OCI-LY1 (cell line): ENCODE measurements around the gene RANBP9.

Experiments used
- H2AFZ ChIP-seq: fragments of 200-600 bp; sonication (generic), shearing (Covaris generic); 2 replicates; pipeline ENCODE4 v1.6.0; 2014; ENCODE audit warnings: antibody characterized with exemption, mild to moderate bottlenecking, low read length
- H3F3A ChIP-seq: fragments of 200-600 bp; sonication (generic), shearing (Covaris generic); 2 replicates; pipeline ENCODE4 v1.6.0; 2014; ENCODE audit warnings: mild to moderate bottlenecking, antibody characterized with exemption, low read length, moderate library complexity; ENCODE audit not compliant: insufficient read depth
- H3K27ac ChIP-seq: fragments of 200-600 bp; sonication (generic); 2 replicates; pipeline ENCODE4 v1.5.1; 2014; ENCODE audit warnings: low read length, mixed run types, mild to moderate bottlenecking, low read depth; ENCODE audit not compliant: poor library complexity, severe bottlenecking
- H3K27me3 ChIP-seq: fragments of 200-600 bp; sonication (generic); 2 replicates; pipeline ENCODE4 v1.6.0; 2014; ENCODE audit warnings: antibody characterized with exemption, mild to moderate bottlenecking, low read length, moderate library complexity; ENCODE audit not compliant: insufficient read depth
- H3K36me3 ChIP-seq: fragments of 200-600 bp; sonication (generic); 2 replicates; pipeline ENCODE4 v1.6.1; 2014; ENCODE audit warnings: mild to moderate bottlenecking, antibody characterized with exemption, low read length, moderate library complexity, mixed read lengths; ENCODE audit not compliant: insufficient read depth
- H3K4me1 ChIP-seq: fragments of 200-600 bp; sonication (generic); 2 replicates; pipeline ENCODE4 v1.5.1; 2014; ENCODE audit warnings: mild to moderate bottlenecking, low read length, moderate library complexity; ENCODE audit not compliant: insufficient read depth, severe bottlenecking
- H3K4me2 ChIP-seq: fragments of 200-600 bp; sonication (generic), shearing (Covaris generic); 2 replicates; pipeline ENCODE4 v1.6.1; 2014; ENCODE audit warnings: low read length
- H3K4me3 ChIP-seq: fragments of 200-600 bp; sonication (generic); 2 replicates; pipeline ENCODE4 v1.5.1; 2014; ENCODE audit warnings: low read length, low read depth, mild to moderate bottlenecking, mixed read lengths; ENCODE audit not compliant: poor library complexity, severe bottlenecking
- H3K79me2 ChIP-seq: fragments of 200-600 bp; shearing (Covaris generic); 2 replicates; pipeline ENCODE4 v1.6.1; 2016; ENCODE audit warnings: mixed run types, low read length, mixed read lengths; ENCODE audit not compliant: insufficient read depth
- H3K9ac ChIP-seq: fragments of 200-600 bp; sonication (generic), shearing (Covaris generic); 2 replicates; pipeline ENCODE4 v1.6.1; 2014; ENCODE audit warnings: mild to moderate bottlenecking, low read length, mixed read lengths
- H3K9me2 ChIP-seq: fragments of 200-600 bp; sonication (generic), shearing (Covaris generic); 2 replicates; pipeline ENCODE4 v1.6.1; 2014; ENCODE audit warnings: low read depth, mild to moderate bottlenecking, low read length, mixed read lengths
- H3K9me3 ChIP-seq: fragments of 200-600 bp; shearing (Covaris generic); 2 replicates; pipeline ENCODE4 v1.6.1; 2014; ENCODE audit warnings: low read length, mixed read lengths
- H4K20me1 ChIP-seq: fragments of 200-600 bp; sonication (generic), shearing (Covaris generic); 2 replicates; pipeline ENCODE4 v1.6.0; 2016; ENCODE audit warnings: mild to moderate bottlenecking, low read length; ENCODE audit not compliant: insufficient read depth
- EZH2 ChIP-seq: fragments of 200-600 bp; sonication (generic), shearing (Covaris generic); IDR thresholded peaks from 2 replicates; pipeline ENCODE4 v1.8.0; 2017; ENCODE audit warnings: borderline replicate concordance, mixed run types, mild to moderate bottlenecking, antibody characterized with exemption, low read length, moderate library complexity, mixed read lengths
- TF ChIP-seq, protein P1 (sequence below): fragments of 200-600 bp; sonication (generic), shearing (Covaris generic); IDR thresholded peaks from 2 replicates; pipeline ENCODE4 v1.5.1; 2017; ENCODE audit warnings: mild to moderate bottlenecking, antibody characterized with exemption, low read length, moderate library complexity, mixed read lengths

Gene RANBP9

GRCh38 chr6:13702809-13703302, 8.8 kb downstream of the RANBP9 start:
- peaks cover 3% of the 10 kb centered on the region; the same call in 1 of the 2 replicates for H3K36me3 ChIP-seq
- H3K4me2 ChIP-seq, result peak overlapping the region; percentile 21; the same call in 1 of the 2 replicates

DNA sequence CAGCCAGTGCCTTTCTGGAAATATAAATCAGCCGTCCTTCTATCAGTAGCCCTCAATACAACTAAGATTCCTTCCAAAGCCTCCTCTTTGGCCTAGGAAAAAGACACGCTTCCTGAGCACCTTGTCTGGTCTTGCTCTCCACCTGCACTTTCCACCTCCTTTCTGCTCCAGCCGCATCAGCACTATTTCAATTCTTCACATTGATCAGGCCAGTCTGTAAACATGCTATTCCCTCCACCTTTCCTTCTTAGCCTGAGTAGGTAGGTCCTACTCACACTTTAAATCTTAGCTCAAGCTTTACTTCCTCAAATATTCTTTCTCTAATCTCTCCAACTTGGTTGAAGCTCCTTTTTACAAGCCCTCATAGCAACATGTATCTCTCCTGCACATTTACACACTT, 11.4 kb downstream of the RANBP9 start:
- Histone ChIP-seq H4K20me1 (no peaks in the 10 kb centered on the region), H3K79me2 (peaks cover 89% of the 10 kb centered on the region), H3K9ac (no peak overlapping the region), H3K4me2 (no peak overlapping the region), H3K9me2 (no peaks in the 10 kb centered on the region), H3K4me3 (no peak overlapping the region), H3K4me1 (peaks cover 43% of the 10 kb centered on the region), H3K36me3 (peaks cover 14% of the 10 kb centered on the region; the same call in 1 of the 2 replicates), H3K9me3 (no peaks in the 10 kb centered on the region), H2AFZ (no peak overlapping the region), H3K27me3 (no peaks in the 10 kb centered on the region), H3F3A (no peaks in the 10 kb centered on the region), H3K27ac (peak overlapping the region; percentile 22)
- no peak for TF ChIP-seq EZH2
- TF ChIP-seq, protein P1, sequence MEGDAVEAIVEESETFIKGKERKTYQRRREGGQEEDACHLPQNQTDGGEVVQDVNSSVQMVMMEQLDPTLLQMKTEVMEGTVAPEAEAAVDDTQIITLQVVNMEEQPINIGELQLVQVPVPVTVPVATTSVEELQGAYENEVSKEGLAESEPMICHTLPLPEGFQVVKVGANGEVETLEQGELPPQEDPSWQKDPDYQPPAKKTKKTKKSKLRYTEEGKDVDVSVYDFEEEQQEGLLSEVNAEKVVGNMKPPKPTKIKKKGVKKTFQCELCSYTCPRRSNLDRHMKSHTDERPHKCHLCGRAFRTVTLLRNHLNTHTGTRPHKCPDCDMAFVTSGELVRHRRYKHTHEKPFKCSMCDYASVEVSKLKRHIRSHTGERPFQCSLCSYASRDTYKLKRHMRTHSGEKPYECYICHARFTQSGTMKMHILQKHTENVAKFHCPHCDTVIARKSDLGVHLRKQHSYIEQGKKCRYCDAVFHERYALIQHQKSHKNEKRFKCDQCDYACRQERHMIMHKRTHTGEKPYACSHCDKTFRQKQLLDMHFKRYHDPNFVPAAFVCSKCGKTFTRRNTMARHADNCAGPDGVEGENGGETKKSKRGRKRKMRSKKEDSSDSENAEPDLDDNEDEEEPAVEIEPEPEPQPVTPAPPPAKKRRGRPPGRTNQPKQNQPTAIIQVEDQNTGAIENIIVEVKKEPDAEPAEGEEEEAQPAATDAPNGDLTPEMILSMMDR, result no peak

More at GRCh38 chr6:13702809-13703302, 8.8 kb downstream of the RANBP9 start:
- Histone ChIP-seq H3K27ac (peak overlapping the region; percentile 53), H3K9me2 (no peaks in the 10 kb centered on the region), H3K79me2 (peaks cover 91% of the 10 kb centered on the region), H3K4me3 (no peak overlapping the region), H3K4me1 (peaks cover 39% of the 10 kb centered on the region), H2AFZ (no peak overlapping the region), H4K20me1 (no peaks in the 10 kb centered on the region), H3F3A (no peaks in the 10 kb centered on the region), H3K27me3 (no peaks in the 10 kb centered on the region), H3K9me3 (no peaks in the 10 kb centered on the region), H3K9ac (no peak overlapping the region)
- no peak for TF ChIP-seq EZH2
- TF ChIP-seq, protein P1, result no peak

GRCh38 chr6:13698715-13699114, 12.9 kb downstream of the RANBP9 start:
- TF ChIP-seq, protein P1, result no peak
- TF ChIP-seq EZH2, result no peak
- H3F3A ChIP-seq, result no peaks in the 10 kb centered on the region; the same call in 1 of the 2 replicates
- H4K20me1 ChIP-seq, result no peaks in the 10 kb centered on the region
- peaks cover 28% of the 10 kb centered on the region; the same call in 1 of the 2 replicates for H3K36me3 ChIP-seq
- H3K79me2 ChIP-seq, result peaks cover 89% of the 10 kb centered on the region
- H3K4me1 ChIP-seq, result peaks cover 42% of the 10 kb centered on the region
- no peaks in the 10 kb centered on the region for H3K9me2 ChIP-seq
- H3K4me2 ChIP-seq, result no peak overlapping the region
- H3K4me3 ChIP-seq, result no peak overlapping the region
- no peak overlapping the region for H3K9ac ChIP-seq
- no peaks in the 10 kb centered on the region for H3K27me3 ChIP-seq
- no peak overlapping the region for H2AFZ ChIP-seq
- no peaks in the 10 kb centered on the region for H3K9me3 ChIP-seq
- no peak overlapping the region for H3K27ac ChIP-seq
